Prostate gland (tissue), 2 donors: ENCODE data around the gene ITGA4. TPM values are rescaled to one million over a fixed set of nuclear protein-coding genes. Genes with fewer than 3 reads are reported as not detected.

Experiments used
- DNase-seq: peaks from one replicate; pipeline ENCODE4 v3.0.0-alpha.2; 2019; ENCODE audit warnings: low spot score
- H3K27ac ChIP-seq, 2 donors: fragments of 200-600 bp; sonication (generic); 2 replicates each; pipeline ENCODE4 v1.5.1; 2017 to 2019
- H3K27me3 ChIP-seq: fragments of 200-600 bp; sonication (generic); replicated peaks from 2 replicates; pipeline ENCODE4 v1.5.1; 2019; ENCODE audit not compliant: insufficient read depth
- H3K36me3 ChIP-seq, 2 donors: fragments of 200-600 bp; sonication (generic); 1 replicate in 1 of 2; 2 replicates in 1 of 2; pipeline versions ENCODE4 v1.5.1 to v1.8.1; 2017 to 2019
- H3K4me1 ChIP-seq: fragments of 200-600 bp; sonication (generic); replicated peaks from 2 replicates; pipeline ENCODE4 v1.5.1; 2019
- H3K4me3 ChIP-seq, 2 donors: fragments of 200-600 bp; sonication (generic); 2 replicates each; pipeline ENCODE4 v1.5.1; 2017 to 2019
- H3K9me3 ChIP-seq: fragments of 200-600 bp; sonication (generic); 2 replicates; pipeline ENCODE4 v1.5.1; 2017
- POLR2A ChIP-seq: fragments of 450-650 bp; IDR thresholded peaks from one replicate; pipeline ENCODE4 v1.6.1; 2016; ENCODE audit warnings: antibody characterized with exemption, mild to moderate bottlenecking
- POLR2AphosphoS5 ChIP-seq: sonication (generic); formaldehyde crosslinking; IDR thresholded peaks from one replicate; pipeline ENCODE4 v1.6.1; 2017; ENCODE audit warnings: antibody characterized with exemption
- WGBS: methylation state at CpG from one replicate; pipeline ENCODE4 v1.1.5; 2018; 5-methylcytosine and 5-hydroxymethylcytosine counted together
- intact Hi-C: fragments of 100-400 bp; cut with DNase I; formaldehyde crosslinking; loops from one replicate; pipeline ENCODE4 v1.14.2; 2022
- total RNA-seq, 2 donors: library from RNA; depleted of rRNA; stranded (reverse); fragments of >200 nt; gene quantifications; one replicate each; pipeline ENCODE4 v1.1.0, GENCODE V29; 2016
- TF ChIP-seq, protein P1 (sequence below), 4 experiments: fragments of 200-600 bp in 2 of 4; fragments of 450-650 bp in 2 of 4; sonication (generic) in 2 of 4; IDR thresholded peaks; 1 replicate in 3 of 4; 2 replicates in 1 of 4; pipeline ENCODE4 v1.5.1; 2016 to 2019; ENCODE audit warnings: antibody characterized with exemption in 4 of 4, mild to moderate bottlenecking in 2 of 4, moderate library complexity in 2 of 4

The ITGA4 gene
- total RNA-seq, 2 donors from 2014 or later, result 2.9 to 6.4 TPM

DNA sequence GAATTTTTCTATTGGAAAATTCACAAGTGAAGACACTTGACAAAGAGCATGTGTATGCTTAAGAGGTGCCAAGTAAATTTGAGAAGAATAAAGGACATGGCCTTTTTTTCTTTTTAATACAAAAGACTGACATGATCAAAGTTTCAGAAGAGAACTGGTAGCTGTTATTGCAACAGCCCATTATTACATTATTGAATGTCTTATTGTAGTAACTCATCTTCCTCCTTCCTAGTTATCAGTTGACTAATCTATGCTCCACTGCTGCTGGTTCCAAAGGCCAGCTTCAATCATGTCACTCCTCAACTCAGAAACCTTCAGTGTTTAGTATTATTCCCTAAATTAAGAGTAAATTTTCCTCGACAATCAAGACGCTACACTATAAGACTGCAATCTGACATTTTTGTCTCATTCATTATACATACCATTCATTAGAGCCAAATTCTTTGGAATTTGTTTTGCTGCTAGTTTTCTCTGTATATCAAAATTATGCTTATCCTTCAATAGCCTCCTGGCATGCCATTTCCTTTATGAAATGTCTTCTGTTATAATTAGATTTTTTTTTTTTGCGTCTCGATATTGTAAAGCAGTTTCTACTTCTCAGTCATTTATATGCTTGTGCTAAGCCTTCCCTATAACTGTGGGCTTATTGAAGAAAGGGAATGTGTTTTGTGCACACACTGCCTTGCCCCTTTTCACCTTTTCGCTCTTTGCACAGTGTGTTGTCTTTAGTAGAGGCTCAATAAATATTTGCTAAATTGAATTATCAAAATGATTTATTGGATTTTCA, 27.9 kb downstream of the ITGA4 start:
- H3K4me3 ChIP-seq, result no peak overlapping the region
- no peaks in the 10 kb centered on the region for H3K4me1 ChIP-seq
- TF ChIP-seq POLR2AphosphoS5 (no peak), POLR2A (no peak)
- TF ChIP-seq, protein P1, sequence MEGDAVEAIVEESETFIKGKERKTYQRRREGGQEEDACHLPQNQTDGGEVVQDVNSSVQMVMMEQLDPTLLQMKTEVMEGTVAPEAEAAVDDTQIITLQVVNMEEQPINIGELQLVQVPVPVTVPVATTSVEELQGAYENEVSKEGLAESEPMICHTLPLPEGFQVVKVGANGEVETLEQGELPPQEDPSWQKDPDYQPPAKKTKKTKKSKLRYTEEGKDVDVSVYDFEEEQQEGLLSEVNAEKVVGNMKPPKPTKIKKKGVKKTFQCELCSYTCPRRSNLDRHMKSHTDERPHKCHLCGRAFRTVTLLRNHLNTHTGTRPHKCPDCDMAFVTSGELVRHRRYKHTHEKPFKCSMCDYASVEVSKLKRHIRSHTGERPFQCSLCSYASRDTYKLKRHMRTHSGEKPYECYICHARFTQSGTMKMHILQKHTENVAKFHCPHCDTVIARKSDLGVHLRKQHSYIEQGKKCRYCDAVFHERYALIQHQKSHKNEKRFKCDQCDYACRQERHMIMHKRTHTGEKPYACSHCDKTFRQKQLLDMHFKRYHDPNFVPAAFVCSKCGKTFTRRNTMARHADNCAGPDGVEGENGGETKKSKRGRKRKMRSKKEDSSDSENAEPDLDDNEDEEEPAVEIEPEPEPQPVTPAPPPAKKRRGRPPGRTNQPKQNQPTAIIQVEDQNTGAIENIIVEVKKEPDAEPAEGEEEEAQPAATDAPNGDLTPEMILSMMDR (IDR thresholded peaks at IDR 0.05), result no peak
- H3K9me3 ChIP-seq, result no peaks in the 10 kb centered on the region
- no peak overlapping the region for H3K27ac ChIP-seq
- H3K27me3 ChIP-seq, result no peaks in the 10 kb centered on the region
- 68% methylated on average over 5 of the region's 5 CpGs for WGBS
- intact Hi-C loops, result no loop called here
- H3K36me3 ChIP-seq, result no peaks in the 10 kb centered on the region
- DNase-seq, result no peak

DNA sequence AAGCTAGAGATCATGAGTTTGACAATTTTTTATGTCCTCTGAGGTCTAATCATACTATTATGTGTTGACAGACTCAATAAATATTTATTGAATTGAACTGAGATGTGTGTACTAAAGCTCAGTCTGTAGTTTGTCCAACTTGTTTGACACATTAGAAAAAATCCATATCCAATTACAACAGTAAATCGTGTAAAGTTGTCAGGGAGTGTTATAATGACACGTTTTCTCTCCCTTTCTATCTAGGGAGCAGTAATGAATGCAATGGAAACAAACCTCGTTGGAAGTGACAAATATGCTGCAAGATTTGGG, 28.4 kb downstream of the ITGA4 start:
- 23% methylated on average over 3 of the region's 3 CpGs for WGBS
- no peak overlapping the region for H3K27ac ChIP-seq

DNA sequence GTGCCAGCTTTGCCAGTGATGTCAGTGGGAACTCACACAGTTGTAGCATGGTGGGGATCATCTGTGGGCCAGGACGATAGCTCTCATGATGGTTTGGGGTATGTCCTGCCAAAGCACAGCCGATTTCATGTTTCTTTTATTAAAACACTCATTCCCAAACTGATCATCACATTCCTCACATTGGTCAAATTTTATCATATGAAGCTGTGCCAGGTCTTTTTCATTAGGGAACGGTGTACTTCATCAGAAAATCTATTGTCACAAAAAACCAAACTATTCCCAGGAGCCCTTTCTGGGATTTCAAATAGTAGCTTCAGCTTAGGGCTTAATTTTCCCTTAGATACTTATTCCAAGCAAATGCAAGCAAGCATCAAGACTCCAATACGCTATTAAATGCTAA, 42.0 kb downstream of the ITGA4 start:
- intact Hi-C loops, result no loop called here
- no peaks in the 10 kb centered on the region for H3K36me3 ChIP-seq
- no peaks in the 10 kb centered on the region for H3K4me1 ChIP-seq
- H3K9me3 ChIP-seq, result no peaks in the 10 kb centered on the region
- WGBS, result 71% methylated on average over 4 of the region's 4 CpGs
- no peak overlapping the region for H3K27ac ChIP-seq
- no peaks in the 10 kb centered on the region for H3K27me3 ChIP-seq
- TF ChIP-seq, protein P1 (IDR thresholded peaks at IDR 0.05), result no peak
- TF ChIP-seq POLR2A, result no peak
- TF ChIP-seq POLR2AphosphoS5, result no peak
- no peak overlapping the region for H3K4me3 ChIP-seq
- no peak for DNase-seq

More for the DNA sequence above, 28.4 kb downstream of the ITGA4 start:
- Histone ChIP-seq H3K4me1 (no peaks in the 10 kb centered on the region), H3K27me3 (no peaks in the 10 kb centered on the region), H3K36me3 (no peaks in the 10 kb centered on the region), H3K4me3 (no peak overlapping the region), H3K9me3 (no peaks in the 10 kb centered on the region)
- no peak for DNase-seq
- intact Hi-C loops, result no loop called here
- TF ChIP-seq POLR2AphosphoS5 (no peak), POLR2A (no peak)
- TF ChIP-seq, protein P1 (IDR thresholded peaks at IDR 0.05), result no peak

DNA sequence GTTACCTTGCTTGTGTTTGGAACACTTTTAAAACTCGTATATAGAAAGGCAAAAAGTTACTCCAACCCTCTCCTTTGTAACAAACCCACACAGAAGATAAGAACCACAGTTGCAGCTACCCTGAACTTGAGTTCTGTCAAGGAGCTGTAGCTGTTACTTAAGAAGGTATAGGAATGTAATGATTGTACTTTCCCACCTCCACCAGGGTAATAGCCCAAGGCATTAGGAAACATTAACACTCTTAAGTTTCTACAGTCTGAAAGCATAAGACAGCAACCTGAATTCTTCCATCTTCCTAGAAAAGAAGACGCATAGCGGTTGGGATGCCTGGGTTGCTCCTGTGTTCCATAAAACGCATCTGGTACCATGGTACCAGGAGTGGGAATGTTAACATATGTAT, 43.0 kb downstream of the ITGA4 start:
- H3K9me3 ChIP-seq, result no peaks in the 10 kb centered on the region
- no peaks in the 10 kb centered on the region for H3K4me1 ChIP-seq
- 84% methylated on average over 4 of the region's 4 CpGs for WGBS
- no peaks in the 10 kb centered on the region for H3K36me3 ChIP-seq
- TF ChIP-seq POLR2AphosphoS5, result no peak
- H3K27me3 ChIP-seq, result no peaks in the 10 kb centered on the region
- no peak overlapping the region for H3K4me3 ChIP-seq
- H3K27ac ChIP-seq, result no peak overlapping the region
- no peak for DNase-seq
- intact Hi-C loops, result no loop called here

DNA sequence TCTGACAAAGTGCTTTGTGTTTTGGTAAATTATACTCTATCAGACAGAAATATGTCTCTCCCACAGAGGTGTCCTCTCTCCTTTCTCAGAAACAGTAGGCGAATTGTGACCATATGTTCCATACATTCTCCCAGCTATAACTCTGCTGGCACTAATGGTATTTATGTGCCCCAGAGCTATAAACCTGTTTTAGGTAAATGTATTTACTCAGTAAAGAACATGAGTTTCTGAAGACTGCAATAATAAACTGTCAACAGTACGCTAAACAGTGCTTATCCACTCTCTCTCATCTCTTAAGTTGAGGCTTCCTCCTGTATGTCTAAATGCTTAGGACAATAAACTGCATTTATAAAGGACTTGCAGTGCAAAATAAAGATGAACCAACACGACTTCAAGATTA, 58.5 kb downstream of the ITGA4 start:
- H3K27ac ChIP-seq, result no peak overlapping the region
- 35% methylated on average over 3 of the region's 3 CpGs for WGBS
- no peaks in the 10 kb centered on the region for H3K27me3 ChIP-seq
- no peaks in the 10 kb centered on the region for H3K4me1 ChIP-seq
- TF ChIP-seq POLR2A (no peak), POLR2AphosphoS5 (no peak)
- TF ChIP-seq, protein P1 (IDR thresholded peaks at IDR 0.05), result no peak
- no peaks in the 10 kb centered on the region for H3K9me3 ChIP-seq
- H3K4me3 ChIP-seq, result no peak overlapping the region
- DNase-seq, result no peak
- H3K36me3 ChIP-seq, result no peaks in the 10 kb centered on the region
- intact Hi-C loops, result no loop called here
